HCT116 (cell line): ENCODE measurements around the gene GMDS. TPM values are rescaled to one million over a fixed set of nuclear protein-coding genes. Genes with fewer than 3 reads are reported as not detected.

Source experiments
- ATAC-seq: fragments of 200-7000 bp; cut with Tn5 transposase; 2 replicates; pipeline ENCODE4 v1.9.1; 2020; ENCODE audit warnings: mild to moderate bottlenecking, moderate library complexity
- BruUV-seq: library from RNA; stranded (reverse); fragments of 400-500 nt; replicated peaks from 2 replicates; lab custom pipeline; 2021; lab: Mats Ljungman, UMichigan
- CTCF ChIA-PET: fragments of 300-600 bp; sonication (Branson Sonifier 250); formaldehyde crosslinking; loops from one replicate; lab custom pipeline; 2021; ENCODE audit warnings: antibody characterized with exemption; lab: Charles Lee
- POLR2A ChIA-PET: fragments of 300-600, 350-600 bp; sonication (Branson Sonifier 250); formaldehyde crosslinking; loops from one replicate; lab custom pipeline; 2021; ENCODE audit warnings: antibody characterized with exemption; lab: Charles Lee
- RAD21 ChIA-PET, 2 experiments: fragments of 300-600 bp; sonication (Branson Sonifier 250); formaldehyde crosslinking; loops; one replicate each; lab custom pipeline; 2023; ENCODE audit warnings: low total read pairs in 2 of 2; ENCODE audit not compliant: uncharacterized antibody in 2 of 2, unreplicated experiment in 2 of 2, low non-redundant PET in 1 of 2; lab: Charles Lee
- DNase-seq: peaks from one replicate; pipeline ENCODE4 v3.0.0-alpha.2; 2010; ENCODE audit warnings: low read depth, low spot score
- H2AFZ ChIP-seq: fragments of 200-600 bp; shearing (Covaris generic), sonication (generic); 2 replicates; pipeline ENCODE4 v1.6.1; 2017; ENCODE audit warnings: low read depth, mixed run types, mixed read lengths, antibody characterized with exemption, low read length; ENCODE audit not compliant: poor library complexity, severe bottlenecking
- H3K27ac ChIP-seq: 2 replicates; pipeline ENCODE4 v1.5.1; 2012; ENCODE audit warnings: low read depth, low read length
- H3K27me3 ChIP-seq: fragments of 200-600 bp; sonication (generic); 2 replicates; pipeline ENCODE4 v1.6.1; 2016; ENCODE audit warnings: mixed run types, low read length, mixed read lengths; ENCODE audit not compliant: insufficient read depth
- H3K36me3 ChIP-seq, 2 experiments: fragments of 200-500 bp in 1 of 2; fragments of 200-600 bp in 1 of 2; sonication (Bioruptor generic) in 1 of 2; sonication (generic) in 1 of 2; 2 replicates each; pipeline versions ENCODE4 v1.5.1 to v1.6.1; 2014 to 2016; ENCODE audit warnings: low read length in 2 of 2, inconsistent platforms in 1 of 2, mixed read lengths in 1 of 2, mixed run types in 1 of 2; ENCODE audit not compliant: insufficient read depth in 2 of 2, control insufficient read depth in 1 of 2
- H3K4me1 ChIP-seq, 2 experiments: fragments of 200-600 bp in 1 of 2; sonication (generic) in 1 of 2; 2 replicates each; pipeline versions ENCODE4 v1.5.1 to v1.6.1; 2012 to 2017; ENCODE audit warnings: low read length in 2 of 2, inconsistent platforms in 1 of 2, mild to moderate bottlenecking in 1 of 2, mixed read lengths in 1 of 2, mixed run types in 1 of 2, moderate library complexity in 1 of 2; ENCODE audit not compliant: insufficient read depth in 2 of 2, control insufficient read depth in 1 of 2
- H3K4me2 ChIP-seq: fragments of 200-600 bp; sonication (generic); 2 replicates; pipeline ENCODE4 v1.6.1; 2017; ENCODE audit warnings: mixed run types, low read length, mixed read lengths
- H3K4me3 ChIP-seq, 2 experiments: fragments of 200-600 bp in 1 of 2; sonication (generic) in 1 of 2; replicated peaks in 1 of 2; 2 replicates each; pipeline ENCODE4 v1.5.1; 2011 to 2016; ENCODE audit warnings: low read length in 2 of 2, control low read depth in 1 of 2, low read depth in 1 of 2, mild to moderate bottlenecking in 1 of 2, mixed read lengths in 1 of 2, mixed run types in 1 of 2
- H3K79me2 ChIP-seq: fragments of 200-600 bp; sonication (generic); 2 replicates; pipeline ENCODE4 v1.6.1; 2017; ENCODE audit warnings: mild to moderate bottlenecking, mixed run types, low read length, moderate library complexity, mixed read lengths; ENCODE audit not compliant: insufficient read depth
- H3K9ac ChIP-seq: fragments of 200-600 bp; sonication (generic); 2 replicates; pipeline ENCODE4 v1.6.1; 2016; ENCODE audit warnings: low read length, mixed read lengths
- H3K9me2 ChIP-seq: fragments of 200-600 bp; sonication (generic), shearing (Covaris generic); 2 replicates; pipeline ENCODE4 v1.6.1; 2017; ENCODE audit warnings: mixed run types, mild to moderate bottlenecking, moderate library complexity; ENCODE audit not compliant: insufficient read depth
- H3K9me3 ChIP-seq, 2 experiments: fragments of 200-500 bp in 1 of 2; fragments of 200-600 bp in 1 of 2; sonication (Bioruptor generic) in 1 of 2; sonication (generic) in 1 of 2; 2 replicates each; pipeline ENCODE4 v1.6.1; 2014 to 2017; ENCODE audit warnings: low read length in 2 of 2, mixed read lengths in 2 of 2, inconsistent platforms in 1 of 2, low read depth in 1 of 2, mild to moderate bottlenecking in 1 of 2, mixed run types in 1 of 2, moderate library complexity in 1 of 2; ENCODE audit not compliant: control insufficient read depth in 1 of 2, insufficient read depth in 1 of 2
- H4K20me1 ChIP-seq: fragments of 200-600 bp; sonication (generic), shearing (Covaris generic); 2 replicates; pipeline ENCODE4 v1.6.1; 2017; ENCODE audit warnings: mixed run types, mild to moderate bottlenecking, moderate library complexity; ENCODE audit not compliant: insufficient read depth
- ATF3 ChIP-seq: IDR thresholded peaks from 2 replicates; pipeline ENCODE4 v1.6.1; 2012
- CEBPB ChIP-seq: IDR thresholded peaks from 2 replicates; pipeline ENCODE4 v1.6.1; 2012; ENCODE audit warnings: low read depth
- EGR1 ChIP-seq: IDR thresholded peaks from 2 replicates; pipeline ENCODE4 v1.6.1; 2012; ENCODE audit warnings: low read depth
- ELF1 ChIP-seq: IDR thresholded peaks from 2 replicates; pipeline ENCODE4 v1.6.1; 2012; ENCODE audit warnings: low read depth, borderline replicate concordance
- EZH2 ChIP-seq: fragments of 200-600 bp; sonication (generic); IDR thresholded peaks from 2 replicates; pipeline ENCODE4 v1.6.1; 2017; ENCODE audit warnings: antibody characterized with exemption, mixed run types
- EZH2phosphoT487 ChIP-seq: fragments of 200-600 bp; IDR thresholded peaks from 2 replicates; pipeline ENCODE4 v1.6.1; 2018; ENCODE audit warnings: antibody characterized with exemption, borderline replicate concordance
- JUND ChIP-seq: IDR thresholded peaks from 2 replicates; pipeline ENCODE4 v1.6.1; 2012
- POLR2AphosphoS5 ChIP-seq: IDR thresholded peaks from 2 replicates; pipeline ENCODE4 v1.6.1; 2011; ENCODE audit warnings: mild to moderate bottlenecking, low read depth, low read length, moderate library complexity
- RAD21 ChIP-seq: IDR thresholded peaks from 2 replicates; pipeline ENCODE4 v1.6.1; 2012; ENCODE audit warnings: low read depth, mild to moderate bottlenecking
- SIN3A ChIP-seq: IDR thresholded peaks from 2 replicates; pipeline ENCODE4 v1.6.1; 2012; ENCODE audit warnings: low read depth
- SP1 ChIP-seq: IDR thresholded peaks from 2 replicates; pipeline ENCODE4 v1.6.1; 2012; ENCODE audit warnings: low read depth
- SRF ChIP-seq: IDR thresholded peaks from 2 replicates; pipeline ENCODE4 v1.6.1; 2012; ENCODE audit warnings: low read depth
- TCF7L2 ChIP-seq: IDR thresholded peaks from 2 replicates; pipeline ENCODE4 v1.7.0; 2011; ENCODE audit warnings: borderline replicate concordance, inconsistent platforms; ENCODE audit not compliant: insufficient read depth, insufficient read length; ENCODE audit errors: extremely low read depth
- YY1 ChIP-seq: IDR thresholded peaks from 2 replicates; pipeline ENCODE4 v1.6.1; 2011; ENCODE audit warnings: low read length, low read depth, moderate library complexity, mild to moderate bottlenecking; ENCODE audit not compliant: insufficient replicate concordance; ENCODE audit errors: extremely low read depth
- ZNF274 ChIP-seq: fragments of 200-500 bp; sonication (Bioruptor generic); IDR thresholded peaks from 2 replicates; pipeline ENCODE4 v1.6.1; 2014; ENCODE audit warnings: mild to moderate bottlenecking, low read depth, low read length, inconsistent platforms
- intact Hi-C: fragments of 100-400 bp; cut with micrococcal nuclease; formaldehyde crosslinking; loops from 2 replicates; pipeline ENCODE4 v1.10.0; 2022
- total RNA-seq: library from RNA; stranded (reverse); gene quantifications from one replicate; pipeline ENCODE4 v1.2.1, GENCODE V29; 2021; ENCODE audit not compliant: unreplicated experiment

Gene GMDS
- total RNA-seq, 1 experiment from 2014 or later: 34.4 TPM

- Histone ChIP-seq H3K27me3 (no peaks in the 10 kb centered on the region), H4K20me1 (no peaks in the 10 kb centered on the region), H3K27ac (no peak overlapping the region), H3K9me3 (no peaks in the 10 kb centered on the region), H3K9me2 (no peaks in the 10 kb centered on the region), H3K9ac (no peak overlapping the region), H3K36me3 (no peaks in the 10 kb centered on the region), H2AFZ (no peak overlapping the region), H3K4me2 (no peak overlapping the region), H3K4me1 (no peaks in the 10 kb centered on the region), H3K79me2 (no peaks in the 10 kb centered on the region), H3K4me3 (no peak overlapping the region)
- no TSS peak for BruUV-seq
- RAD21 ChIA-PET: no interaction called here
- ATAC-seq (no peak), DNase-seq (no peak)
- intact Hi-C loops: no loop called here
- TF ChIP-seq ATF3 (no peak), SP1 (no peak), SIN3A (no peak), YY1 (no peak), JUND (no peak), ELF1 (no peak), EZH2 (no peak), SRF (no peak), CEBPB (no peak), POLR2AphosphoS5 (no peak), EGR1 (no peak), EZH2phosphoT487 (no peak), TCF7L2 (no peak), RAD21 (no peak), ZNF274 (no peak)
- POLR2A ChIA-PET: no interaction called here
- CTCF ChIA-PET: no interaction called here
These were observed 20.8 kb upstream of the GMDS start for GRCh38 chr6:2266031-2266795.
